Heart left ventricle (tissue), 13 donors: Measurements from ENCODE around the gene POU6F2.

Experiments
- CTCF ChIP-seq, 12 donors: fragments of 200-600 bp; sonication (generic) in 4 of 12; IDR thresholded peaks; one replicate each; pipeline versions ENCODE4 v1.5.0 to v1.8.0; 2018 to 2022; ENCODE audit warnings: antibody characterized with exemption in 12 of 12, mild to moderate bottlenecking in 5 of 12
- POLR2A ChIP-seq, 2 donors: fragments of 450-650 bp; IDR thresholded peaks; one replicate each; pipeline ENCODE4 v1.6.1; 2017; ENCODE audit warnings: antibody characterized with exemption in 2 of 2, mild to moderate bottlenecking in 2 of 2, moderate library complexity in 2 of 2
- donor health status: ischemic (EF 13 %, LVEDD 7.1; RV severe dilation, severe dysfunction).
- donor health status: DM: no; HTN: yes; CAD: no.
- donor health status: DM: no; HTN: no; CAD: no.
- donor health status: ischemic (EF 25% LVEDD 6.9; RV normal size, moderate dysfunction).
- donor health status: ischemic (EF 25% LVEDD 5.7; RV mildly dilated, moderate dysfunction).
- donor health status: ischemic (EF 35%, LVEDD 5.7; RV mildly dilated, moderate dysfunction).
- donor health status: nonischemic (EF 11% LVEDD 7.7; RV severe dilation, severe dysfunction).
- donor health status: DM: yes; HTN: yes; CAD: no.
- donor health status: PGD.
- donor health status: ischemic (EF 29% LVEDD 5.4; RV normal size, mild dysfunction).
- donor health status: nonischemic (EF 23%, LVEDD 6.1; RV moderate dilation, normal function).

- no peak for TF ChIP-seq CTCF (IDR thresholded peaks at IDR 0.05)
- no peak for TF ChIP-seq POLR2A (IDR thresholded peaks at IDR 0.05)
These were observed 27.8 kb downstream of the POU6F2 start for GRCh38 chr7:39005461-39005860.
